ACHN (cell line): ENCODE data around the gene FNDC3B.

Experiments
- DNase-seq: peaks from one replicate; pipeline ENCODE4 v3.0.0-alpha.2; 2015
- in situ Hi-C: cut with HindIII; loops from 2 replicates; pipeline ENCODE4 v1.10.0; 2017; ENCODE audit warnings: low sequenced_read_pairs, low pct_ligation_motif_present, low pct_unique_long_range_greater_than_20kb

FNDC3B gene

GRCh38 chr3:172100482-172100881 lies 61.1 kb downstream of the FNDC3B start:
- in situ Hi-C loops, result no loop called here
- DNase-seq, result no peak

- in situ Hi-C loops, result no loop called here
- no peak for DNase-seq
Observed at GRCh38 chr3:172101107-172101506, 61.7 kb downstream of the FNDC3B start.

GRCh38 chr3:172102123-172102882 lies 62.9 kb downstream of the FNDC3B start:
- in situ Hi-C loops, result no loop called here
- DNase-seq, result no peak

GRCh38 chr3:172102883-172103310 lies 63.5 kb downstream of the FNDC3B start:
- in situ Hi-C loops, result no loop called here
- no peak for DNase-seq

GRCh38 chr3:172103724-172104123 lies 64.3 kb downstream of the FNDC3B start:
- DNase-seq, result peak; percentile 86
- in situ Hi-C loops, result no loop called here

DNA sequence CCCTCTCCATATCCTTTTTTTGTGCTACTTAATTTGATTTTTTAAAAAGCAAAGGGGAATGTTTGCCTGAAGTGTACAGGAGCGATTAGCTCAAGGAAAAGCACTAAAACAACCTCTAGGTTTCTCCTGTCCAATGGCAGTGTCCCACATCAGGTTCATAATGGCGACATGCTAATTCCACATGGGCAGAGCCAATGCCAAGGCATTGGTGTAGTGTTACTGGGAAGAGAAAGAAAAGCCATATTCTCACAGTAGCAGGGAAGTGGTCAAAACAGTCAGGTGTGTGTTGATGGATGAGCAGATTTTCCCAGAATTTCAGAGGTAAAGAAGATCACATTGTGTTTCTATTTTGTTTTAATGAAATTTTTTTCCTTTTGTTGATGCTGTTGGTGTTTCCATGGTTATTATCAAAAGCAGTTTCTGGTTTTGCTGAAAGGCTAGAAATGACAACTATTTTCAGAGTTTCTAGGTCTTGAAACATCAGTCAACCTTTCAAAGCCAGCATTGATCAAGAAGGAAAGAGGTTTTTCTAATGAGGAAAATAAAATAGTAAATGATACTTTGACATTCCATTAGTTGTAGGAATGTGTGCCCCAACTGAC lies 65.2 kb downstream of the FNDC3B start:
- peak; percentile 42 for DNase-seq
- in situ Hi-C loops, result no loop called here

GRCh38 chr3:172106037-172106954 lies 66.9 kb downstream of the FNDC3B start:
- in situ Hi-C loops, result no loop called here
- no peak for DNase-seq

DNA sequence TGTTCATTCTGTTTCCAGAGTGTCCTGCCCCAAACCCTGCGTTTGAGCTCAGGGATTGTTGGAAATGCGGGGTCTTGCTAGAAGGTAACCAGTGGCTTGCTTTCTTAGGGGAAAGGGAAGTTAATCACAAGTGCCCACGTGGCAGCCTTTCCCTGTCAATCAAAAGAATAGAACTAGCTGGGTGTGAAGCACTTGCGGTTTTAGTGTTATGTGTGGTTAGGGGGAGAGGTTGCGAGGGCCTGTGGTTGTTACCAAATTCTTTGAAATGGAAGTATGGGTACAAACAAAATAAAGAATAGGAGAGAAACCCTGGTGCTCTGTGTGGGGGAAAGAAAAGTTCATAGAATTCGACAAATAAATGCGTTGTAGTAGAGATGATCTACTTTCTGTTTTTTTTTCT lies 67.6 kb downstream of the FNDC3B start:
- no peak for DNase-seq
- in situ Hi-C loops, result no loop called here

GRCh38 chr3:172107403-172107802 lies 68.0 kb downstream of the FNDC3B start:
- in situ Hi-C loops, result no loop called here
- no peak for DNase-seq

- in situ Hi-C loops, result no loop called here
- DNase-seq, result no peak
Observed at GRCh38 chr3:172110127-172110779, 70.9 kb downstream of the FNDC3B start.

GRCh38 chr3:172111163-172111562 lies 71.8 kb downstream of the FNDC3B start:
- in situ Hi-C loops, result no loop called here
- DNase-seq, result no peak

DNA sequence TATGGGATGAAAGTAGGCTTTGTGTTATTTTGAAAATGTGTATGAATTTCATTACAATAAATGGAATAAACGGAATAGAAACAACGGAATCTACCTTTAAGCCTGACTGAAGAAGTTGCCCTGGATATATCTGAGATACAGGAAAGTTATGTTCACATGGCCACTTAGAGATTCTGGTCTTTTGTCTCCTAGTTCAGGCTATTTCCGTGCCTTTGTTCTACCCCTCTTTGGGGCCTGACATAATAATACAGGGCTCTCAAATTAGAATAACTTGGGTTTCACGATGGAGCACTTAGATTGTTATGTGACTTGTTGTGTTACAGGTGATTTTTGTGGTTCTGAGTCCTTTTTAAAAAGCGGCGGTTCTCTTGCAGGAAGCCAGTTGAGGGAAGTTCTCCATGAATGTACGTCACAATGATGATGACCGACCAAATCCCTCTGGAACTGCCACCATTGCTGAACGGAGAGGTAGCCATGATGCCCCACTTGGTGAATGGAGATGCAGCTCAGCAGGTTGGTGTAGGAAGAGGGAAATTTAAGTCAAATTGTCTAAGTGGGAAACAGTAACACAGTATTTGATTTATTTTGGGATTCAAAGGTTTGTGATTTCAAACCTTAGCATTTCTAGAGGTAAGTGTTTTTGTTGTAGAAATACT lies 72.8 kb downstream of the FNDC3B start:
- DNase-seq, result no peak
- in situ Hi-C loops, result no loop called here

- DNase-seq, result no peak
- in situ Hi-C loops, result no loop called here
Observed at GRCh38 chr3:172112734-172113120, 73.3 kb downstream of the FNDC3B start.

- in situ Hi-C loops, result no loop called here
- no peak for DNase-seq
Observed at GRCh38 chr3:172113710-172114109, 74.3 kb downstream of the FNDC3B start.

DNA sequence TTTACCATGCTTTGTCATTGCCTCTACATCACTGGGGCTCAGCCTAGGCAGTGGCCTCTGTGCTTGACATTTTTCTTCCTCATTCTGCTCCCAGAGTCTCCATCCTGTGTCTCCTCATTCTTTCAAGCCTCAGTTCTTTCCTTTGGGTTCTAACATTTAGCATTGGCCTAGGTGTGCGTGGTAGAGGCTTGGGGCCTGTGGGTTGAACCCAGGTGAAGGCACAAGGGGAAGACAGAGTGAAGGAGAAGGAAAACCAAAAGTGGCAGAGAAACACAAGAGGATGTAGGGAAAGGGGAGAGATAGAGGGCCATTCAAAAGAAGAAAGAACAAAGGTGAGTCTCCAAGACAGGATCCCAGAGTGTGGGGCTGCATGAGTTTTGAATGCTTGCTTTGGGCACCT lies 75.7 kb downstream of the FNDC3B start:
- DNase-seq, result no peak
- in situ Hi-C loops, result no loop called here

DNA sequence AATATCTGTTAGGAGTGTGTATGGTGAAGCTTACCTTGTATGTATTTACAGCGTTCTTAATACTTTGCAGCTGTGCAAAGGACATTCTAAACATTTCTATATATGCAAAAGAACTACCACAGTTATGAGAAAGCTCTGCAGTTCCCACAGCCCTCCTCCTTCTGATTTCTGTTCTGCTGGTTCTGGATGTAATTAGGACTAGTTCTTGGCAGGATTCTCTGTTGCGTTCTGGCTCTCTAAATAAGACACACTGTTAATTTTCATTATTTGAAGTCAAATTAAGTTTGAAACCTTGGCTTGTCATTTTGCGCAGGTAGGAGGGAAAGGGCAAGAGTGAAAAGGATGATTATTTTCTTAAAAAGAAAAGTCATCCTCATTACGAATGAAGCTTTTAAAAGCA lies 76.4 kb downstream of the FNDC3B start:
- DNase-seq, result no peak
- in situ Hi-C loops, result no loop called here

DNA sequence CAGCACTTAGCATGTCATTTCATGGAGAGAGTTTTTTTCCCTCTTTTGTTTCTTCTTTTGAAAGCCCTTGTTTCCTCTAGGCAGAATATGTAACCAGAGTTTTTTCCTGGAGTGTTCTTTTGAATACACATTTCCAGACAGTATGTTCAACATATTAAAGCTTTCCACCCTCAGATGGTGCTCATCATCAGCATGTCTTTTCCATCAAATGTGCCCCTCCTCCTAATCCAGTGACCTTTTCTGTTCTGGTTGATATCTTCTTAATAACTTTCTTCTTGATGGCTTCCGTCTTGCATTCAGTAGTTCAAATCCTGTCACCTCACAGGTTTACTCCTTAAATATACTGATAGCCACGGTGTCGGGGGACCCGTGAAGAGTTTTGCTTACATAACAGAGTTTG lies 78.6 kb downstream of the FNDC3B start:
- in situ Hi-C loops, result no loop called here

DNA sequence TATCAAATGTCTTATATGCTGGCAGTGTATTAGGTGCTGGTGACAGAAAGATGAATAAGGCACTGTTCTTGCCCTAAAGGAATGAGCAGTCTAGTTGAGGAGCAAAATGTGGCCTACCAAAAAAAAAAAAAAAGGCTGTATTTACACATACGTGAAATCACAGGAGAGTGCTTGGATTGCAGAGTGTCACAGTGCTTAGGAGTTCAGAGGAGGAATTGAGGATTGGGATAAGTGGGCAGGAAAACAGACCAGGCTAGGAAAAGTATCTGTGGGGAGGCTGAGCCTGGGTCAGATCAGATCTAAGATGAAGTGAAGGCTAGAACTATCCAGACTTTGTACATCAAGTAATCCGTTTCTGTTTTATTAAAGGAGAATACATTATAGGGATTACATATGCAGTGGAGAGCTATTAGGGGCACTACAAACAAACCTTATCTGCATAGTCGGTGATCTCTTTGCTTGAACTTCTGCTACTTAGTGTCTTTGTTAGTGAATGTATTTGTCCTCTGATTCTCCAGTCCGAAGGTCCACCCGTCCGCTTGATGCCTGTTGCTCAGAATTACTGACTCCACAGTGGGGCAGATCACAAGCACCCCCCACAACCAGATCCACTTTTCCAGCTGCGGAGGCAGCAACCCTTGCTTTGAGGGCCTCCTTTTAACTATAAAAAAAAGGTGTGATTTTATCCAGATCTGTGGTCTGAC lies 80.0 kb downstream of the FNDC3B start:
- no peak for DNase-seq

More for the DNA sequence above, 78.6 kb downstream of the FNDC3B start:
- no peak for DNase-seq

More for the DNA sequence above, 80.0 kb downstream of the FNDC3B start:
- in situ Hi-C loops, result no loop called here
